ENCODE measurements around the gene OGN.
"Not testable (repeated sequence)": the region's sequence is repeated elsewhere in the genome, so short reads cannot be mapped to it uniquely, and the experiment has no call there.

OGN gene

DNA sequence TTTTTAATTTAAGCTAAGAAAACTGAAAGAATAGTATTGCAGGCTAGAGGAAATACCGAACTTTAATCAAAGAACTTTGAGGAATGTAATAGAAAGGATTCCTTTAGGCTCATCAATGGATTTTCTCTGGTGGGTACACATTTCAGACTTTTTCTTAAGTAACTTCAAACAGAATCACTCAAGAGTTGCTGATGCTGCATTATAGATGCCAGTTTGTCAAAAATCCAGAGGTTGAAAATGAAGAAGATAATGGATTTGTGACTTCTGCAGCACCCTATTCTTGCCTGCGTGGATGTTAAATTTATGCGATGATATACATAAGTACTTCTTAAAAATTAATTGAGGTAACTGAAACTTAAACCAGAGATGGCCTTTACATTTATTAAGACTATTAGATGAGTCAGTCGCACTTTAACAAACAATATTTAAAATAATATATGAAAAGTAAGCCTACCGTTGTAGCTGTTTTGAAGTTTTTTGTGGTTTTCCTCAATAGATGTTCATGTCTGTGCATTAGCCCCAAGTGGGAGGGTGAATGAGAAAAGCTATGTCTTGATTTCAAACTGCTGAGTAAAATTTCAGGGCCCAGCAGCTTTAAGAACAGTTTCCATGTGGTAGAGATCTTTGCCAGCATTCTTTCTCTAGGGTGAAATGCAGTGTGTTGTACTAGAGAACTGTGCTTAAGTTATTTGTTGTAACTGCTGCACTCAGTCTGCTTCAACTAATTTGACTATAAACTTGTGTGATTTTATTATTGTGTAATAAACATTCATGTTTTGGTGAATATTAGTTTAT is at the start of gene OGN:
Gene OGN (minus strand): TSS at position 537 of the 795 bp plus-strand sequence. CDS start 1,171 bp downstream, outside the sequence.
- no peak for DNase-seq

- DNase-seq = no peak
Observed at GRCh38 chr9:92446536-92446935, 42.2 kb upstream of the OGN start.

DNA sequence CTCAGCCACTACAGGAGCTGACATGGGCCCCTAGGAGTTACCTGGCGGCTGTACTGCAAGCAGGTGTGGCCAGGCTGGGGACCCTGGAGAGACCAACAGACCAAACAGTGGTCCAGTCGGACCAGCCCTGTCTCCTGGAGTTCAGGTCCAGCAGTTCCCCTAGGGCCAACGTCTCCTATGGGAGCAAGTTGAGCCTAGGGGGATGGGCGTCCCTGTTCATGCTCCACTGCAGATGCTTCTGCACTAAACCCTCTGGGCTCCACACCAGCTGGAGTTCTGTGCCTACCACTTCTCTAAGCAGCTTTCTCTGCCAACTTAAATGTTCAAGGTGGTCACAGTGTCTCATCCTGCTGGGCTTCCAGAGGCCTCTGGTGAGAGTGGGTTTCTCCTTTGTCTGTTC is 40.5 kb upstream of the OGN start:
- no peak for DNase-seq

DNA sequence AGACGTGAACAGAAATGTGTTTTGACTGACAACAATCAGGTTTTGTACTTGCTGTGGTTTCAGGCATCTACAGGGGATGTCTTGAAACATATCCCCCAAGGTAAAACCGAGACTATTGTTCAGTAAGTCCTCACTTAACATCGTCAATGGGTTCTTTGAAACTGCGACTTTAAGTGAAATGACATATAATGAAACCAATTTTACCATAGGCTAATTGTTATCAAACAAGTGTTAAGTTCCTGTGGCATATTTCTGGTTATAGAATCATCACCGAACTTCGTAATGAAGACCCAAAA is 36.3 kb upstream of the OGN start:
- no peak for DNase-seq

- DNase-seq = no peak
Observed at GRCh38 chr9:92439921-92440750, 35.8 kb upstream of the OGN start.

DNA sequence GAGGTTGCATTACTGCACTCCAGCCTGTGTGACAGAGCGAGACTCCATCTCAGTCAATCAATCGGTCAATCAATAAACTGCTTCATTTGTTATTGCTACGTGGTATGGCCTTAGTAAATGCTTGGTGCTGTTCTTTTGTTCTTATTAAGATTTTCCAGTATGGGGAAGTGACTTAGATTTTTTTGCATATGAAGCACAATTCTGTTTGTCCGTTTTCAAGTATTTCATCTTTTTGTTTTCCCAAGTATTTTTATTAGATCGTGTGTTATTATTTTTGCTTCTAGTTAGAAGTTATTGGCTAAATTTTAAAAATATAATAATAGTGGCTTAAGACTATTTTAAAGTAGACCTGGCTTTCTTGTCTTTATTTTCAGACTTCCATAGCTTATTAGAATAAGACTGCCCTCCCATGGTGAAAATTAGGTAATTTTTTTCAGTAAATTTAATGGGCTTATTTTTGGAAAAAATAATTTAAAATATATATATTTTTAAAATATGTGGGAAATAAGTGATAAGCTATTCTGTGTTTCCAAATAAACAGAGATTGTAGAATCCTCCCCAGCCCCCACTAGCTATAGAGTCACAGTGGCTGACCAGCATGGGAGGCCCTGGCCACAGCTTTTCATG is 34.6 kb upstream of the OGN start:
- no peak for DNase-seq

GRCh38 chr9:92435263-92435662 is 30.9 kb upstream of the OGN start:
- no peak for DNase-seq

- DNase-seq = no peak
Observed at GRCh38 chr9:92432972-92433548, 28.7 kb upstream of the OGN start.

GRCh38 chr9:92432350-92432749 is 28.0 kb upstream of the OGN start:
- peak in 3 of 56 donors; percentile 2 to 3 (median 3) for DNase-seq

- DNase-seq = no peak
Observed at GRCh38 chr9:92429836-92430235, 25.5 kb upstream of the OGN start.

- DNase-seq = no peak
Observed at GRCh38 chr9:92426501-92427145, 22.2 kb upstream of the OGN start.

- no peak for DNase-seq
Observed at GRCh38 chr9:92425474-92425873, 21.1 kb upstream of the OGN start.

DNA sequence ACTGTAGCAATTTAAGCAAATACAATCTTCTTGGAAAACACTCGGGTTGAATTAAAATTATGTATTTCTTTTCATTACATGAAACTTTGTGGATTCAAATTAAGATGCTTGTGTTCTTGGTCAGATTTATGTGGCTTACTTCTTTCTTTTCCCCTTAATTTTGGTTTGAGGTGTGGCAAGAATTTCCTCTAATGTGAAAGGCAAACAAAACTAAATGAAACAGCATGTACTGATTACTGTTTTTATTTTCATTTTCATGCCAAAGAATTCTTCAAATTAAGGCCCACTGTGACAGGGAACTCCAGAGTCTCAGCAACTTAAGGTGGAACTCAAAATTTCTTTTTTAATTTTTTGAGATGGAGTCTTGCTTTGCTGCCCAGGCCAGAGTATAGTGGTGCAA is 20.0 kb upstream of the OGN start, which contains the start of gene OMD:
Gene OMD (minus strand): TSS at position 132 of the 400 bp plus-strand sequence. CDS start 6,913 bp downstream, outside the sequence.
- DNase-seq = no peak

GRCh38 chr9:92423612-92424011 is 19.2 kb upstream of the OGN start:
- DNase-seq = no peak

- no peak for DNase-seq
Observed at GRCh38 chr9:92422611-92423338, 18.4 kb upstream of the OGN start.

GRCh38 chr9:92414566-92414965 is 10.2 kb upstream of the OGN start:
- DNase-seq = no peak

DNA sequence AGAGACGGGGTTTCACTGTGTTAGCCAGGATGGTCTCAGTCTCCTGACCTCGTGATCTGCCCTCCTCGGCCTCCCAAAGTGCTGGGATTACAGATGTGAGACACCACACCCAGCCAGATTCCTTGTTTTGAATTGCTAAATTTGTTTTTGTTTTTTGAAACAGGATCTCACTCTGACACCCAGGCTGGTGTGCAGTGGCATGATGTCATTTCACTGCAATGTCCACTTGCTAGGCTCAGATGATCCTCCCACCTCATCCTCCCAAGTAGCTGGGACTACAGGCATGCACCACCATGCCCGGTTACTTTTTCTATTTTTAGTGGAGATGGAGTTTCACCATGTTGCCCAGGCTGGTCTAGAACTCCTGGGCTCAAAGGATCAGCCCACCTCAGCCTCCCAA is 6.8 kb upstream of the OGN start:
- not testable (repeated sequence) for DNase-seq

DNA sequence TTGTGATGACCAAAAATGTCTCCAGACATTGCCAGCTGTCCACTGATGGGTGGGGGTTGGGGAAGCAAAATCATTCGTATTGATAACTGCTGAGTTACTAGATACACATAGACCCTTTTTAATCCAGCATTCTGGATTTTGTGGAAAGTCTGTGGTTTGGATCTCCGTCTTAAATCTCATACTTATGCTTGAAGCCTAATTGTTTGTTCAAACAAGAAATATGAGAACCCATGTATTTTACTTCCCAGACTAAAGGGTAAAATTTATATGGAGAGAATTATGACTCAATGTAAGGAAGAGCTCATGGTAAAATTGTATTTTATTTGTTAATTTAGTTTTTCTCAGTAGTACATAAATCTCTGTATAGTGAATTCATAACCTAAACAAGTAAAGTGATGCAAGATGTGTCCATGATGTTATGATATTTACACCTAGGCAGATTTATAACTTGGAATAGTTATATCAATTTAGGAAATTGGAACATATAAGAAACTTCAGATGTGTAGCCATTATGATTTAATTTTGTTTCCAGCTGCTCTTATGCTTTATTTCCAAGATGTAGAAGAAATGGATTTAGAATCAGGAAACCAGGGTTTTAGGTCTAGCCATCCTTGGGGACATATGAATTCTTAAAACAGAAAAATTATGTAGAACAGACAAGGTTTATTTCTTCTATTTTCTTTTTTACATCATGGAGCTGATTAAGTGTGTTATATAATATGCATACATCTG is 4.5 kb upstream of the OGN start:
- DNase-seq = no peak

GRCh38 chr9:92407818-92408217 is 3.4 kb upstream of the OGN start:
- DNase-seq = no peak

GRCh38 chr9:92406477-92406876 is 2.1 kb upstream of the OGN start:
- peak in 22 of 56 donors; percentile 1 to 65 (median 4) for DNase-seq
